DOHH2 (cell line): ENCODE results near the gene IWS1.

Experiments
- H3F3A ChIP-seq: fragments of 200-600 bp; sonication (generic), shearing (Covaris generic); 2 replicates; pipeline ENCODE4 v1.6.0; 2016; ENCODE audit warnings: antibody characterized with exemption, mild to moderate bottlenecking; ENCODE audit not compliant: control insufficient read depth, insufficient read depth
- H3K27ac ChIP-seq: fragments of 200-600 bp; sonication (generic); 2 replicates; pipeline ENCODE4 v1.5.1; 2014; ENCODE audit warnings: low read depth, mild to moderate bottlenecking, low read length, moderate library complexity
- H3K27me3 ChIP-seq: fragments of 200-600 bp; sonication (generic); 2 replicates; pipeline ENCODE4 v1.6.1; 2014; ENCODE audit warnings: mild to moderate bottlenecking, low read length, mixed read lengths; ENCODE audit not compliant: control insufficient read depth
- H3K36me3 ChIP-seq: fragments of 200-600 bp; sonication (generic); 2 replicates; pipeline ENCODE4 v1.6.1; 2014; ENCODE audit warnings: mild to moderate bottlenecking, low read length, moderate library complexity, mixed read lengths; ENCODE audit not compliant: control insufficient read depth
- H3K4me1 ChIP-seq: fragments of 200-600 bp; sonication (generic); 2 replicates; pipeline ENCODE4 v1.6.1; 2014; ENCODE audit warnings: mild to moderate bottlenecking, low read length, mixed read lengths; ENCODE audit not compliant: control insufficient read depth
- H3K4me2 ChIP-seq: fragments of 200-600 bp; sonication (generic); 2 replicates; pipeline ENCODE4 v1.6.0; 2014; ENCODE audit warnings: mild to moderate bottlenecking, low read length, moderate library complexity
- H3K4me3 ChIP-seq: fragments of 200-600 bp; sonication (generic); 2 replicates; pipeline ENCODE4 v1.5.1; 2014; ENCODE audit warnings: mild to moderate bottlenecking, low read length, mixed read lengths
- H3K79me2 ChIP-seq: fragments of 200-600 bp; sonication (generic); 2 replicates; pipeline ENCODE4 v1.6.1; 2014; ENCODE audit warnings: mild to moderate bottlenecking, low read length, mixed read lengths; ENCODE audit not compliant: control insufficient read depth
- H3K9me2 ChIP-seq: fragments of 200-600 bp; sonication (generic); replicated peaks from 2 replicates; pipeline ENCODE4 v1.6.1; 2014; ENCODE audit warnings: mild to moderate bottlenecking, low read length, mixed read lengths; ENCODE audit not compliant: control insufficient read depth
- H3K9me3 ChIP-seq: fragments of 200-600 bp; sonication (generic); 2 replicates; pipeline ENCODE4 v1.6.1; 2014; ENCODE audit warnings: antibody characterized with exemption, low read length, mixed read lengths; ENCODE audit not compliant: control insufficient read depth, insufficient read depth
- H4K20me1 ChIP-seq: fragments of 200-600 bp; sonication (generic); 2 replicates; pipeline ENCODE4 v1.6.0; 2014; ENCODE audit warnings: low read depth, mild to moderate bottlenecking, antibody characterized with exemption, low read length, moderate library complexity; ENCODE audit not compliant: control insufficient read depth, insufficient read depth
- EZH2phosphoT487 ChIP-seq: fragments of 200-600 bp; sonication (generic); IDR thresholded peaks from 2 replicates; pipeline ENCODE4 v1.6.1; 2017; ENCODE audit warnings: borderline replicate concordance, mild to moderate bottlenecking, antibody characterized with exemption, low read length, moderate library complexity, mixed read lengths
- TF ChIP-seq, protein P1 (sequence below): fragments of 200-600 bp; sonication (generic); IDR thresholded peaks from one replicate; pipeline ENCODE4 v1.5.1; 2014; ENCODE audit warnings: antibody characterized with exemption, mild to moderate bottlenecking, low read depth, low read length; ENCODE audit not compliant: poor library complexity, severe bottlenecking

Gene IWS1

DNA sequence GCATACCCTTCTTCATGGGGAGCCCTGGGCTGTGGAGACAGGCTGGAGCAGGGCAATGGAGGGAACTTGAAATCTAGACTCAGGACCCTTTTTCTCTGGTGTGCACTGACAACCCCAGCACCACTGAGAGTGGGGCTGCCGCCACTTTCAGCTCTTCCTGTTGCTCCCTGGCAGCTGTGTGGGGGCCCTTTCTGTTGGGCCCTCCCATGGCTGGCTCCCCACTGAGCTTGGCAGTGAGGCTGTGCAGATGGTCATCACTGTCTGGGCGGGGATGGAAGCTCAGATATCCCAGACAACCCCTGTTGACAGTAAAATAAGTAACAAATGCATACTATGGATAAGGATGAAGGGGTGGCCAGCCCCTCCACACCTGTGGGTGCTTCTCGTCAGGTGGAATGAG, 15.9 kb upstream of the IWS1 start:
- Histone ChIP-seq H3F3A (no peaks in the 10 kb centered on the region), H3K9me2 (no peaks in the 10 kb centered on the region), H3K4me2 (no peak overlapping the region), H3K27me3 (peaks cover 24% of the 10 kb centered on the region), H3K9me3 (no peaks in the 10 kb centered on the region), H3K79me2 (no peaks in the 10 kb centered on the region), H4K20me1 (no peaks in the 10 kb centered on the region), H3K4me1 (no peaks in the 10 kb centered on the region), H3K27ac (no peak overlapping the region), H3K36me3 (no peaks in the 10 kb centered on the region), H3K4me3 (no peak overlapping the region)
- TF ChIP-seq, protein P1, sequence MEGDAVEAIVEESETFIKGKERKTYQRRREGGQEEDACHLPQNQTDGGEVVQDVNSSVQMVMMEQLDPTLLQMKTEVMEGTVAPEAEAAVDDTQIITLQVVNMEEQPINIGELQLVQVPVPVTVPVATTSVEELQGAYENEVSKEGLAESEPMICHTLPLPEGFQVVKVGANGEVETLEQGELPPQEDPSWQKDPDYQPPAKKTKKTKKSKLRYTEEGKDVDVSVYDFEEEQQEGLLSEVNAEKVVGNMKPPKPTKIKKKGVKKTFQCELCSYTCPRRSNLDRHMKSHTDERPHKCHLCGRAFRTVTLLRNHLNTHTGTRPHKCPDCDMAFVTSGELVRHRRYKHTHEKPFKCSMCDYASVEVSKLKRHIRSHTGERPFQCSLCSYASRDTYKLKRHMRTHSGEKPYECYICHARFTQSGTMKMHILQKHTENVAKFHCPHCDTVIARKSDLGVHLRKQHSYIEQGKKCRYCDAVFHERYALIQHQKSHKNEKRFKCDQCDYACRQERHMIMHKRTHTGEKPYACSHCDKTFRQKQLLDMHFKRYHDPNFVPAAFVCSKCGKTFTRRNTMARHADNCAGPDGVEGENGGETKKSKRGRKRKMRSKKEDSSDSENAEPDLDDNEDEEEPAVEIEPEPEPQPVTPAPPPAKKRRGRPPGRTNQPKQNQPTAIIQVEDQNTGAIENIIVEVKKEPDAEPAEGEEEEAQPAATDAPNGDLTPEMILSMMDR, result no peak
- TF ChIP-seq EZH2phosphoT487, result no peak

DNA sequence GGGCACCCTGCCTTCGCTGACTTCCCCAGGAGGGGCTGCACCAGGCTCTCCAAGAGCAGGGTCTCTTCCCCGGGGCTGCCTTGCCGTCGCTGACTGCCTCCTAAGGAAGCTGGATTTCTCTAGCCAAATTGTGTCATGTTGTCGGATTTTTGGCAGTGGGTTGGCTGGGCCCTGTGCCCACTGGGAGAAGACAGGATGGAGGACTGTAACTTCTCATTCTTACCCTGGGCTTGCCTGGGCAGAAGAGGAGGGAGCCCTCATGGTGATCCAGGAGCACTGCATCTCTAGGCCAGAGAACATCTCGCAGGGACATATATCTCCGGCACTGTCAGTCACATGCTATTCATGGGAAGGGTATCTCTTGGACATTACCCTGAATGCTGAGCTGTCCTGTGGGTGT, 15.5 kb upstream of the IWS1 start:
- H3K27ac ChIP-seq, result no peak overlapping the region
- H3K4me3 ChIP-seq, result no peak overlapping the region
- no peaks in the 10 kb centered on the region for H3K79me2 ChIP-seq
- no peak overlapping the region for H3K4me2 ChIP-seq
- H4K20me1 ChIP-seq, result no peaks in the 10 kb centered on the region
- H3K36me3 ChIP-seq, result no peaks in the 10 kb centered on the region
- TF ChIP-seq EZH2phosphoT487, result no peak
- TF ChIP-seq, protein P1, result no peak
- H3F3A ChIP-seq, result no peaks in the 10 kb centered on the region
- H3K9me2 ChIP-seq, result no peaks in the 10 kb centered on the region
- no peaks in the 10 kb centered on the region for H3K9me3 ChIP-seq
- peaks cover 22% of the 10 kb centered on the region for H3K27me3 ChIP-seq
- H3K4me1 ChIP-seq, result no peaks in the 10 kb centered on the region

DNA sequence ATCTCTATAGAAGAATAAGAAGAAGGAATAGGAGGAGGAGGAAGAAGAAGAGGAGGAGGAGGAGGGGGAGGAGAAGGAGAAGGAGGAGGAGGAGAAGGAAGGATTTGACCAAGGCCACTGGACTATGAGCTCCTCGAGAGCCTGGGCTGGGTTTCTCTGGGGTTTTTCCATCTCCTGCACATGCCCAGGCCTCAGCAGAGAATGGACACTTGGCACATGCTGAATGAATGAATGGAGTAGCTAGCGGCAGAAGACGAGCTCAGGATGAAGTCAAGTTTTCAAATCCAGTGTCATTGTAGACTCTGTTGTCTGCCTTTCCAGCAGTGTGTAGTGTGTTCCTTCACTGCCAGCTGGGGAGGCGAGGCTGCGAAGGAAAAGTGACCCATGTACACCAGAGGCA, 11.4 kb upstream of the IWS1 start:
- peaks cover 34% of the 10 kb centered on the region for H3K27me3 ChIP-seq
- no peak overlapping the region for H3K4me2 ChIP-seq
- no peak overlapping the region for H3K4me3 ChIP-seq
- H3K27ac ChIP-seq, result no peak overlapping the region
- TF ChIP-seq EZH2phosphoT487, result no peak
- TF ChIP-seq, protein P1, result no peak
- H3K36me3 ChIP-seq, result no peaks in the 10 kb centered on the region
- no peaks in the 10 kb centered on the region for H3K9me3 ChIP-seq
- no peaks in the 10 kb centered on the region for H3F3A ChIP-seq
- H3K4me1 ChIP-seq, result no peaks in the 10 kb centered on the region
- H3K9me2 ChIP-seq, result no peaks in the 10 kb centered on the region
- H4K20me1 ChIP-seq, result no peaks in the 10 kb centered on the region
- H3K79me2 ChIP-seq, result no peaks in the 10 kb centered on the region
